GM12878 (cell line): ENCODE measurements around the gene ELAVL1. TPM values are rescaled to one million over a fixed set of nuclear protein-coding genes. Genes with fewer than 3 reads are reported as not detected.

Experiments
- ATAC-seq: fragments of 200-7000 bp; cut with Tn5 transposase; 3 replicates; pipeline ENCODE4 v1.9.1; 2020; ENCODE audit warnings: mild to moderate bottlenecking, moderate library complexity
- BruUV-seq: library from RNA; stranded (reverse); fragments of 400-500 nt; replicated peaks from 2 replicates; lab custom pipeline; 2021; lab: Mats Ljungman, UMichigan
- CTCF ChIA-PET: fragments of 300-600 bp; sonication (Branson Sonifier 250); formaldehyde crosslinking; extraction: SDS; loops from one replicate; lab custom pipeline; 2021; ENCODE audit warnings: inconsistent platforms; lab: Yijun Ruan, JAX
- POLR2A ChIA-PET: fragments of 350-600 bp; formaldehyde crosslinking; extraction: SDS; loops from one replicate; lab custom pipeline; 2021; ENCODE audit warnings: inconsistent platforms; lab: Charles Lee
- RAD21 ChIA-PET: fragments of 300-600 bp; sonication (Branson Sonifier 250); formaldehyde crosslinking; loops from one replicate; lab custom pipeline; 2023; ENCODE audit warnings: antibody characterized with exemption; ENCODE audit not compliant: unreplicated experiment; lab: Charles Lee
- SMC1A ChIA-PET: fragments of 300-600 bp; sonication (Branson Sonifier 250); formaldehyde crosslinking; loops from one replicate; lab custom pipeline; 2023; ENCODE audit not compliant: unreplicated experiment, uncharacterized antibody; lab: Charles Lee
- DNase-seq: peaks from one replicate; pipeline ENCODE4 v3.0.0-alpha.2; 2011; ENCODE audit warnings: low read depth, low spot score
- FAIRE-seq: peaks from 3 replicates; lab custom pipeline; 2011; peaks lifted over from hg19 to GRCh38; lab: Jason Lieb, UNC
- H2AFZ ChIP-seq: 2 replicates; pipeline ENCODE4 v1.6.0; 2011; ENCODE audit warnings: low read depth, low read length, control low read depth; ENCODE audit not compliant: control insufficient read depth
- H3K27ac ChIP-seq: 2 replicates; pipeline ENCODE4 v1.5.1; 2011; ENCODE audit warnings: control low read depth; ENCODE audit not compliant: control insufficient read depth, insufficient read depth
- H3K27me3 ChIP-seq, 2 experiments: replicated peaks in 1 of 2; 2 replicates each; pipeline versions ENCODE4 v1.6.0 to v1.6.1; 2011; ENCODE audit warnings: low read length in 1 of 2; ENCODE audit not compliant: control insufficient read depth in 2 of 2, insufficient read depth in 2 of 2
- H3K36me3 ChIP-seq, 2 experiments: 2 replicates each; pipeline ENCODE4 v1.5.1; 2011; ENCODE audit warnings: low read length in 1 of 2; ENCODE audit not compliant: control insufficient read depth in 2 of 2, insufficient read depth in 2 of 2
- H3K4me1 ChIP-seq: 2 replicates; pipeline ENCODE4 v1.6.1; 2011; ENCODE audit warnings: mild to moderate bottlenecking, low read length, moderate library complexity, mixed read lengths; ENCODE audit not compliant: control insufficient read depth, insufficient read depth
- H3K4me2 ChIP-seq: 2 replicates; pipeline ENCODE4 v1.6.0; 2011; ENCODE audit warnings: control low read depth; ENCODE audit not compliant: control insufficient read depth, insufficient read depth
- H3K4me3 ChIP-seq: fragments of 200-600 bp; sonication (generic); 2 replicates; pipeline ENCODE4 v1.5.1; 2016
- H3K79me2 ChIP-seq: 2 replicates; pipeline ENCODE4 v1.6.0; 2011; ENCODE audit warnings: low read length; ENCODE audit not compliant: control insufficient read depth, insufficient read depth
- H3K9ac ChIP-seq: 2 replicates; pipeline ENCODE4 v1.8.0; 2011; ENCODE audit warnings: low read length, control low read depth, mixed read lengths; ENCODE audit not compliant: control insufficient read depth, insufficient read depth
- H3K9me3 ChIP-seq: replicated peaks from 3 replicates; pipeline ENCODE4 v1.5.1; 2011; ENCODE audit warnings: mild to moderate bottlenecking, low read length; ENCODE audit not compliant: control insufficient read depth, insufficient read depth
- H4K20me1 ChIP-seq: 2 replicates; pipeline ENCODE4 v1.6.0; 2011; ENCODE audit not compliant: control insufficient read depth, insufficient read depth
- ATF3 ChIP-seq: IDR thresholded peaks from 2 replicates; pipeline ENCODE4 v1.6.1; 2011; ENCODE audit warnings: low read depth, mild to moderate bottlenecking, low read length, moderate library complexity, borderline replicate concordance; ENCODE audit errors: extremely low read depth
- CBFB ChIP-seq: IDR thresholded peaks from 2 replicates; pipeline ENCODE4 v1.6.1; 2016; ENCODE audit warnings: antibody characterized with exemption, low read depth
- FOXM1 ChIP-seq: IDR thresholded peaks from 2 replicates; pipeline ENCODE4 v1.6.1; 2012; ENCODE audit warnings: low read depth, mild to moderate bottlenecking, inconsistent platforms, low read length, moderate library complexity
- HDAC2 ChIP-seq: fragments of 200-600 bp; sonication (generic); IDR thresholded peaks from 2 replicates; pipeline ENCODE4 v1.6.1; 2017
- NFXL1 ChIP-seq: fragments of 450-650 bp; IDR thresholded peaks from 2 replicates; pipeline ENCODE4 v1.6.1; 2017; ENCODE audit warnings: antibody characterized with exemption, mild to moderate bottlenecking, borderline replicate concordance
- NR2C1 ChIP-seq: fragments of 450-650 bp; IDR thresholded peaks from 2 replicates; pipeline ENCODE4 v1.6.1; 2017; ENCODE audit warnings: antibody characterized with exemption, mild to moderate bottlenecking, moderate library complexity
- NR2F1 ChIP-seq: fragments of 450-650 bp; conservative IDR thresholded peaks from 2 replicates; pipeline ENCODE4 v1.6.1; 2017; ENCODE audit warnings: mild to moderate bottlenecking
- RAD51 ChIP-seq: fragments of 450-650 bp; IDR thresholded peaks from 2 replicates; pipeline ENCODE4 v1.6.1; 2016; ENCODE audit warnings: moderate library complexity, mild to moderate bottlenecking, inconsistent platforms
- RBBP5 ChIP-seq: fragments of 200-600 bp; sonication (generic); conservative IDR thresholded peaks from 2 replicates; pipeline ENCODE4 v1.6.1; 2016
- SUPT20H ChIP-seq: IDR thresholded peaks from 2 replicates; pipeline ENCODE4 v1.6.1; 2011; ENCODE audit warnings: low read depth, mild to moderate bottlenecking, low read length, moderate library complexity, borderline replicate concordance; ENCODE audit not compliant: control insufficient read depth
- SUZ12 ChIP-seq: fragments of 200-600 bp; sonication (generic); IDR thresholded peaks from one replicate; pipeline ENCODE4 v1.6.1; 2018; ENCODE audit warnings: antibody characterized with exemption, mild to moderate bottlenecking; ENCODE audit not compliant: unreplicated experiment
- TCF12 ChIP-seq: IDR thresholded peaks from 2 replicates; pipeline ENCODE4 v1.6.1; 2011; ENCODE audit warnings: low read depth, mild to moderate bottlenecking, low read length
- ZNF217 ChIP-seq: fragments of 450-650 bp; IDR thresholded peaks from 2 replicates; pipeline ENCODE4 v1.6.1; 2017; ENCODE audit warnings: antibody characterized with exemption, mild to moderate bottlenecking
- ZNF274 ChIP-seq: IDR thresholded peaks from one replicate; pipeline ENCODE4 v1.8.0; 2011; ENCODE audit not compliant: insufficient read length, insufficient read depth
- ZZZ3 ChIP-seq: IDR thresholded peaks from 2 replicates; pipeline ENCODE4 v1.6.1; 2011; ENCODE audit warnings: low read depth; ENCODE audit not compliant: control insufficient read depth, insufficient read length
- WGBS: methylation state at CpG from one replicate; pipeline ENCODE4 v1.1.6; 2016; ENCODE audit warnings: low lambda C conversion rate; ENCODE audit not compliant: insufficient replicate concordance, insufficient coverage; ENCODE audit errors: missing lambda C conversion rate; 5-methylcytosine and 5-hydroxymethylcytosine counted together
- in situ Hi-C: fragments of 300-500 bp; cut with MboI; formaldehyde crosslinking; loops from 9 replicates; pipeline ENCODE4 v1.14.3; 2018; ENCODE audit warnings: mixed read lengths
- intact Hi-C: fragments of 100-400 bp; cut with micrococcal nuclease; formaldehyde crosslinking; loops from one replicate; pipeline ENCODE4 v1.14.2; 2022; ENCODE audit not compliant: unreplicated experiment
- polyA plus RNA-seq, 11 experiments: library from polyadenylated mRNA; depleted of rRNA in 4 of 11; unstranded in 6 of 11; stranded (reverse) in 5 of 11; fragments of >200 nt; fragmentation: Nextera tagmentation in 4 of 11; fragmentation: Illumina TruSeq in 1 of 11; extraction: Ambion mirVana in 4 of 11; extraction: Trizol in 1 of 11; gene quantifications; 1 replicate in 1 of 11; 2 replicates in 10 of 11; pipeline versions ENCODE4 v1.2.1 to v1.2.3, GENCODE V29; 2011 to 2016; ENCODE audit warnings: inconsistent platforms in 2 of 11, missing spikeins in 2 of 11, low read depth in 1 of 11
- total RNA-seq, 4 experiments: library from RNA; depleted of rRNA in 3 of 4; stranded (reverse); fragments of >200 nt in 3 of 4; fragmentation: Illumina TruSeq in 1 of 4; extraction: Trizol in 1 of 4; gene quantifications; 2 replicates each; pipeline versions ENCODE4 v1.2.1 to v1.2.3, GENCODE V29; 2013 to 2021
- TF ChIP-seq, protein P1 (sequence below): fragments of 450-650 bp; formaldehyde crosslinking; IDR thresholded peaks from 2 replicates; pipeline ENCODE4 v1.4.0; 2022; ENCODE audit warnings: mild to moderate bottlenecking, moderate library complexity

ELAVL1 gene
- total and polyA plus RNA-seq, 10 of the 15 experiments (the other 5 are each of a cell fraction or from before 2014, with no cell fraction given), result 7.4 to 155 (median 70.3) TPM

- Histone ChIP-seq H3K36me3 (no peaks in the 10 kb centered on the region), H3K27ac (no peak overlapping the region), H3K4me3 (no peak overlapping the region), H3K27me3 (no peaks in the 10 kb centered on the region), H3K9ac (no peak overlapping the region), H2AFZ (no peak overlapping the region), H4K20me1 (no peaks in the 10 kb centered on the region), H3K79me2 (no peaks in the 10 kb centered on the region), H3K4me2 (no peak overlapping the region), H3K9me3 (no peaks in the 10 kb centered on the region), H3K4me1 (peaks cover 6% of the 10 kb centered on the region)
- DNase-seq (no peak), FAIRE-seq (no peak), ATAC-seq (no peak)
- in situ Hi-C loops (no loop called here), intact Hi-C loops (no loop called here)
- BruUV-seq, result no TSS peak
- CTCF ChIA-PET, result interaction anchor here (1.2 kb wide), 1 partner anchor 102 kb away, joined by 7 read pairs; the partner anchor contains the start of gene TIMM44
- SMC1A ChIA-PET, result interaction anchor here (0.6 kb wide), 1 partner anchor 120 kb away, joined by 3 read pairs; no protein-coding TSS in a partner anchor
- RAD21 ChIA-PET, result no interaction called here
- TF ChIP-seq SUPT20H, result no peak
- no peak for TF ChIP-seq CBFB
- no peak for TF ChIP-seq NFXL1
- TF ChIP-seq TCF12, result no peak
- no peak for TF ChIP-seq NR2C1
- no peak for TF ChIP-seq ZZZ3
- no peak for TF ChIP-seq SUZ12
- TF ChIP-seq ZNF217, result no peak
- no peak for TF ChIP-seq FOXM1
- TF ChIP-seq NR2F1, result no peak
- no peak for TF ChIP-seq RAD51
- TF ChIP-seq ATF3, result no peak
- TF ChIP-seq HDAC2, result no peak
- TF ChIP-seq ZNF274, result no peak
- TF ChIP-seq, protein P1, sequence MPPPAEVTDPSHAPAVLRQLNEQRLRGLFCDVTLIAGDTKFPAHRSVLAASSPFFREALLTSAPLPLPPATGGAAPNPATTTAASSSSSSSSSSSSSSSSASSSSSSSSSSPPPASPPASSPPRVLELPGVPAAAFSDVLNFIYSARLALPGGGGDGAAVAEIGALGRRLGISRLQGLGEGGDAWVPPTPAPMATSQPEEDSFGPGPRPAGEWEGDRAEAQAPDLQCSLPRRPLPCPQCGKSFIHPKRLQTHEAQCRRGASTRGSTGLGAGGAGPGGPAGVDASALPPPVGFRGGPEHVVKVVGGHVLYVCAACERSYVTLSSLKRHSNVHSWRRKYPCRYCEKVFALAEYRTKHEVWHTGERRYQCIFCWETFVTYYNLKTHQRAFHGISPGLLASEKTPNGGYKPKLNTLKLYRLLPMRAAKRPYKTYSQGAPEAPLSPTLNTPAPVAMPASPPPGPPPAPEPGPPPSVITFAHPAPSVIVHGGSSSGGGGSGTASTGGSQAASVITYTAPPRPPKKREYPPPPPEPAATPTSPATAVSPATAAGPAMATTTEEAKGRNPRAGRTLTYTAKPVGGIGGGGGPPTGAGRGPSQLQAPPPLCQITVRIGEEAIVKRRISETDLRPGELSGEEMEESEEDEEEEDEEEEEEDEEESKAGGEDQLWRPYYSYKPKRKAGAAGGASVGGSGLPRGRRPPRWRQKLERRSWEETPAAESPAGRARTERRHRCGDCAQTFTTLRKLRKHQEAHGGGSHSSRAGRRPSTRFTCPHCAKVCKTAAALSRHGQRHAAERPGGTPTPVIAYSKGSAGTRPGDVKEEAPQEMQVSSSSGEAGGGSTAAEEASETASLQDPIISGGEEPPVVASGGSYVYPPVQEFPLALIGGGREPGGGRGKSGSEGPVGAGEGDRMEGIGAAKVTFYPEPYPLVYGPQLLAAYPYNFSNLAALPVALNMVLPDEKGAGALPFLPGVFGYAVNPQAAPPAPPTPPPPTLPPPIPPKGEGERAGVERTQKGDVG, result no peak
- TF ChIP-seq RBBP5, result no peak
- 34% methylated on average over 10 of the region's 10 CpGs for WGBS
- POLR2A ChIA-PET, result no interaction called here
Observed at GRCh38 chr19:8045872-8046568, 40.6 kb upstream of the ELAVL1 start.
